SK-N-SH (cell line): Measurements from ENCODE around the gene AQP9.

Experiments
- CHD2 ChIP-seq: fragments of 150-350 bp; IDR thresholded peaks from 2 replicates; pipeline ENCODE4 v1.6.1; 2018; ENCODE audit warnings: low read length; ENCODE audit not compliant: partially characterized antibody
- ELF1 ChIP-seq: IDR thresholded peaks from 2 replicates; pipeline ENCODE4 v1.4.0; 2012
- EZH2phosphoT487 ChIP-seq: fragments of 200-600 bp; sonication (generic); IDR thresholded peaks from 2 replicates; pipeline ENCODE4 v1.6.1; 2017; ENCODE audit warnings: low read depth, mixed run types, mild to moderate bottlenecking, antibody characterized with exemption, moderate library complexity, borderline replicate concordance
- FOXJ3 ChIP-seq: sonication (generic); formaldehyde crosslinking; IDR thresholded peaks from 2 replicates; pipeline ENCODE4 v1.5.1; 2020; ENCODE audit warnings: mild to moderate bottlenecking, missing genetic modification reagents
- JUND ChIP-seq: IDR thresholded peaks from 2 replicates; pipeline ENCODE4 v1.4.0; 2012
- TCF12 ChIP-seq: IDR thresholded peaks from 2 replicates; pipeline ENCODE4 v1.4.0; 2012
- TF ChIP-seq, protein P1 (sequence below): fragments of 200-600 bp; sonication (generic); IDR thresholded peaks from 2 replicates; pipeline ENCODE4 v1.6.1; 2017; ENCODE audit warnings: antibody characterized with exemption, mild to moderate bottlenecking, moderate library complexity
- TF ChIP-seq, protein P2 (sequence below): fragments of 150-350 bp; IDR thresholded peaks from 2 replicates; pipeline ENCODE4 v1.6.1; 2016; ENCODE audit warnings: mild to moderate bottlenecking, low read depth, low read length
- TF ChIP-seq, protein P3 (sequence below): IDR thresholded peaks from 2 replicates; pipeline ENCODE4 v1.4.0; 2012; ENCODE audit warnings: low read depth, borderline replicate concordance

DNA sequence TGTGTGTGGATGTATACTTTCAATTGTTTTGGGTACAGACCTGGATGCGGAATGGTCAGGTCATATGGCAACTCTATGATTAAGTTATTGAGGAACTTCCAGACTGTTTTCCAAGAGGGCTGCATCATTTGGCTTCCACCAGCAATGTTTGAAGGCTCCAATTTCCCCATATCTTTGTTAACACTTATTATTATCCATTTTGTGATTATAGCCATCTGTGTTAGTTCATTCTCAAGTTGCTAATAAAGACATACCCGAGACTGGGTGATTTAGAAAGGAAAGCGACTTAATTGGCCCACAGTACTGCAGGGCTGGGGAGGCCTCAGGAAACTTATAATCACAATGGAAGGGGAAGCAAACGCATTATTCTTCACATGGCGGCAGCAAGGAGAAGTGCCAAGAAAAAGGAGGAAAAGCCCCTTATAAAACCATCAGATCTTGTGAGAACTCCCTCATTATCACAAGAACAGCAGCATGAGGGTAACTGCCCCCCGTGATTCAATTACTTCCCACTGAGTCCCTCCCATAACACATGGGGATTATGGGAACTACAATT, 41.6 kb upstream of the AQP9 start:
- TF ChIP-seq, protein P1, sequence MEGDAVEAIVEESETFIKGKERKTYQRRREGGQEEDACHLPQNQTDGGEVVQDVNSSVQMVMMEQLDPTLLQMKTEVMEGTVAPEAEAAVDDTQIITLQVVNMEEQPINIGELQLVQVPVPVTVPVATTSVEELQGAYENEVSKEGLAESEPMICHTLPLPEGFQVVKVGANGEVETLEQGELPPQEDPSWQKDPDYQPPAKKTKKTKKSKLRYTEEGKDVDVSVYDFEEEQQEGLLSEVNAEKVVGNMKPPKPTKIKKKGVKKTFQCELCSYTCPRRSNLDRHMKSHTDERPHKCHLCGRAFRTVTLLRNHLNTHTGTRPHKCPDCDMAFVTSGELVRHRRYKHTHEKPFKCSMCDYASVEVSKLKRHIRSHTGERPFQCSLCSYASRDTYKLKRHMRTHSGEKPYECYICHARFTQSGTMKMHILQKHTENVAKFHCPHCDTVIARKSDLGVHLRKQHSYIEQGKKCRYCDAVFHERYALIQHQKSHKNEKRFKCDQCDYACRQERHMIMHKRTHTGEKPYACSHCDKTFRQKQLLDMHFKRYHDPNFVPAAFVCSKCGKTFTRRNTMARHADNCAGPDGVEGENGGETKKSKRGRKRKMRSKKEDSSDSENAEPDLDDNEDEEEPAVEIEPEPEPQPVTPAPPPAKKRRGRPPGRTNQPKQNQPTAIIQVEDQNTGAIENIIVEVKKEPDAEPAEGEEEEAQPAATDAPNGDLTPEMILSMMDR: no peak
- TF ChIP-seq CHD2 (no peak), JUND (no peak), ELF1 (no peak), FOXJ3 (CRISPR knock-in tag) (no peak), TCF12 (no peak), EZH2phosphoT487 (no peak)
- TF ChIP-seq, protein P2, sequence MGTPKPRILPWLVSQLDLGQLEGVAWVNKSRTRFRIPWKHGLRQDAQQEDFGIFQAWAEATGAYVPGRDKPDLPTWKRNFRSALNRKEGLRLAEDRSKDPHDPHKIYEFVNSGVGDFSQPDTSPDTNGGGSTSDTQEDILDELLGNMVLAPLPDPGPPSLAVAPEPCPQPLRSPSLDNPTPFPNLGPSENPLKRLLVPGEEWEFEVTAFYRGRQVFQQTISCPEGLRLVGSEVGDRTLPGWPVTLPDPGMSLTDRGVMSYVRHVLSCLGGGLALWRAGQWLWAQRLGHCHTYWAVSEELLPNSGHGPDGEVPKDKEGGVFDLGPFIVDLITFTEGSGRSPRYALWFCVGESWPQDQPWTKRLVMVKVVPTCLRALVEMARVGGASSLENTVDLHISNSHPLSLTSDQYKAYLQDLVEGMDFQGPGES: no peak
- TF ChIP-seq, protein P3, sequence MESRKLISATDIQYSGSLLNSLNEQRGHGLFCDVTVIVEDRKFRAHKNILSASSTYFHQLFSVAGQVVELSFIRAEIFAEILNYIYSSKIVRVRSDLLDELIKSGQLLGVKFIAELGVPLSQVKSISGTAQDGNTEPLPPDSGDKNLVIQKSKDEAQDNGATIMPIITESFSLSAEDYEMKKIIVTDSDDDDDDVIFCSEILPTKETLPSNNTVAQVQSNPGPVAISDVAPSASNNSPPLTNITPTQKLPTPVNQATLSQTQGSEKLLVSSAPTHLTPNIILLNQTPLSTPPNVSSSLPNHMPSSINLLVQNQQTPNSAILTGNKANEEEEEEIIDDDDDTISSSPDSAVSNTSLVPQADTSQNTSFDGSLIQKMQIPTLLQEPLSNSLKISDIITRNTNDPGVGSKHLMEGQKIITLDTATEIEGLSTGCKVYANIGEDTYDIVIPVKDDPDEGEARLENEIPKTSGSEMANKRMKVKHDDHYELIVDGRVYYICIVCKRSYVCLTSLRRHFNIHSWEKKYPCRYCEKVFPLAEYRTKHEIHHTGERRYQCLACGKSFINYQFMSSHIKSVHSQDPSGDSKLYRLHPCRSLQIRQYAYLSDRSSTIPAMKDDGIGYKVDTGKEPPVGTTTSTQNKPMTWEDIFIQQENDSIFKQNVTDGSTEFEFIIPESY: no peak
